IMR-90 (cell line): Measurements from ENCODE around the gene STX4. TPM values are rescaled to one million over a fixed set of nuclear protein-coding genes. Genes with fewer than 3 reads are reported as not detected.

Experiments used
- ATAC-seq: fragments of 200-7000 bp; cut with Tn5 transposase; 2 replicates; pipeline ENCODE4 v1.9.1; 2020; ENCODE audit warnings: low read depth, mild to moderate bottlenecking, moderate library complexity
- BruUV-seq: library from RNA; stranded (reverse); fragments of 400-500 nt; replicated peaks from 2 replicates; lab custom pipeline; 2021; lab: Mats Ljungman, UMichigan
- CTCF ChIA-PET: fragments of 300-600 bp; formaldehyde crosslinking; extraction: SDS; loops from one replicate; lab custom pipeline; 2021; ENCODE audit warnings: antibody characterized with exemption; lab: Yijun Ruan, JAX
- POLR2A ChIA-PET: fragments of 300-600 bp; sonication (Branson Sonifier 250); formaldehyde crosslinking; loops from one replicate; lab custom pipeline; 2022; ENCODE audit warnings: antibody characterized with exemption; ENCODE audit not compliant: unreplicated experiment; lab: Charles Lee
- DNase-seq: peaks from one replicate; pipeline ENCODE4 v3.0.0; 2013
- H2AFZ ChIP-seq: replicated peaks from 2 replicates; pipeline ENCODE3; 2013; ENCODE audit warnings: low read length, mild to moderate bottlenecking; ENCODE audit not compliant: poor library complexity
- H2AK5ac ChIP-seq: 2 replicates; pipeline ENCODE4 v1.6.1; 2013; ENCODE audit warnings: low read depth, low read length, inconsistent platforms
- H2AK9ac ChIP-seq: replicated peaks from 2 replicates; pipeline ENCODE3; 2013; ENCODE audit warnings: mild to moderate bottlenecking, low read depth, low read length, moderate library complexity; ENCODE audit not compliant: poor library complexity
- H2BK120ac ChIP-seq: 2 replicates; pipeline ENCODE4 v1.6.1; 2013; ENCODE audit warnings: low read depth, low read length, inconsistent platforms
- H2BK15ac ChIP-seq: 3 replicates; pipeline ENCODE4 v1.6.1; 2013; ENCODE audit warnings: low read depth, low read length, inconsistent platforms
- H2BK20ac ChIP-seq: 2 replicates; pipeline ENCODE4 v1.6.1; 2013; ENCODE audit warnings: low read depth, mild to moderate bottlenecking, inconsistent platforms, low read length, moderate library complexity
- H2BK5ac ChIP-seq: 2 replicates; pipeline ENCODE4 v1.6.1; 2013; ENCODE audit warnings: mild to moderate bottlenecking, low read depth, low read length, inconsistent platforms; ENCODE audit not compliant: poor library complexity, severe bottlenecking
- H3K14ac ChIP-seq: replicated peaks from 2 replicates; pipeline ENCODE4 v1.6.1; 2013; ENCODE audit warnings: low read depth, low read length, inconsistent platforms
- H3K18ac ChIP-seq: 2 replicates; pipeline ENCODE4 v1.6.1; 2013; ENCODE audit warnings: low read depth, low read length, control low read depth
- H3K23ac ChIP-seq: 2 replicates; pipeline ENCODE4 v1.6.1; 2013; ENCODE audit warnings: low read depth, low read length, inconsistent platforms
- H3K27ac ChIP-seq: 2 replicates; pipeline ENCODE4 v1.5.1; 2013; ENCODE audit warnings: mild to moderate bottlenecking, control low read depth, low read length; ENCODE audit not compliant: insufficient read depth
- H3K27me3 ChIP-seq: 2 replicates; pipeline ENCODE4 v1.6.1; 2013; ENCODE audit warnings: low read length; ENCODE audit not compliant: control insufficient read depth, insufficient read depth
- H3K36me3 ChIP-seq: 2 replicates; pipeline ENCODE4 v1.6.1; 2013; ENCODE audit warnings: low read length, mixed read lengths; ENCODE audit not compliant: control insufficient read depth, insufficient read depth
- H3K4ac ChIP-seq: 2 replicates; pipeline ENCODE4 v1.6.1; 2013; ENCODE audit warnings: low read depth, low read length, inconsistent platforms
- H3K4me1 ChIP-seq: 2 replicates; pipeline ENCODE4 v1.6.1; 2013; ENCODE audit warnings: low read length, mixed read lengths; ENCODE audit not compliant: control insufficient read depth, insufficient read depth
- H3K4me2 ChIP-seq: 2 replicates; pipeline ENCODE4 v1.6.1; 2013; ENCODE audit warnings: low read depth, mild to moderate bottlenecking, control low read depth, low read length, moderate library complexity
- H3K4me3 ChIP-seq: 2 replicates; pipeline ENCODE4 v1.5.1; 2013; ENCODE audit warnings: low read depth, mild to moderate bottlenecking, control low read depth, low read length, moderate library complexity; ENCODE audit not compliant: insufficient read depth
- H3K56ac ChIP-seq: 2 replicates; pipeline ENCODE4 v1.6.1; 2013; ENCODE audit warnings: low read length, inconsistent platforms; ENCODE audit not compliant: insufficient read depth; ENCODE audit errors: extremely low read depth
- H3K79me1 ChIP-seq, 2 experiments: 2 replicates each; pipeline ENCODE4 v1.6.1; 2013; ENCODE audit warnings: low read length in 2 of 2, inconsistent platforms in 1 of 2, low read depth in 1 of 2
- H3K9ac ChIP-seq: 2 replicates; pipeline ENCODE4 v1.6.1; 2013; ENCODE audit warnings: low read depth, low read length, control low read depth
- H3K9me1 ChIP-seq: 2 replicates; pipeline ENCODE4 v1.6.1; 2013; ENCODE audit warnings: low read length, inconsistent platforms; ENCODE audit not compliant: insufficient read depth
- H3K9me3 ChIP-seq: 2 replicates; pipeline ENCODE4 v1.6.1; 2013; ENCODE audit warnings: low read length; ENCODE audit not compliant: control insufficient read depth, insufficient read depth
- H4K20me1 ChIP-seq: 2 replicates; pipeline ENCODE4 v1.6.1; 2013; ENCODE audit warnings: low read length, inconsistent platforms; ENCODE audit not compliant: insufficient read depth
- H4K5ac ChIP-seq: 2 replicates; pipeline ENCODE4 v1.6.1; 2013; ENCODE audit warnings: mild to moderate bottlenecking, low read depth, low read length, control low read depth
- H4K8ac ChIP-seq, 2 experiments: 2 replicates each; pipeline ENCODE4 v1.6.1; 2013; ENCODE audit warnings: low read depth in 2 of 2, low read length in 2 of 2, control low read depth in 1 of 2, inconsistent platforms in 1 of 2
- H4K91ac ChIP-seq: 2 replicates; pipeline ENCODE4 v1.6.1; 2013; ENCODE audit warnings: low read depth, low read length, inconsistent platforms; ENCODE audit not compliant: insufficient read depth
- BHLHE40 ChIP-seq: fragments of 150-350 bp; IDR thresholded peaks from 2 replicates; pipeline ENCODE4 v1.6.1; 2016; ENCODE audit warnings: mild to moderate bottlenecking, low read depth, low read length
- ELK1 ChIP-seq: fragments of 150-350 bp; IDR thresholded peaks from 2 replicates; pipeline ENCODE4 v1.6.1; 2016; ENCODE audit warnings: low read depth, mild to moderate bottlenecking, low read length, moderate library complexity, borderline replicate concordance
- FOS ChIP-seq: fragments of 150-350 bp; IDR thresholded peaks from 2 replicates; pipeline ENCODE4 v1.6.1; 2016; ENCODE audit warnings: low read depth, low read length
- MAZ ChIP-seq: IDR thresholded peaks from 2 replicates; pipeline ENCODE4 v1.6.1; 2012; ENCODE audit warnings: low read depth, mild to moderate bottlenecking, low read length, improper control_type of control experiment, moderate library complexity, borderline replicate concordance
- NFE2L2 ChIP-seq: fragments of 150-350 bp; IDR thresholded peaks from 2 replicates; pipeline ENCODE4 v1.6.1; 2016; ENCODE audit warnings: low read depth, mild to moderate bottlenecking, low read length
- POLR2A ChIP-seq: IDR thresholded peaks from 2 replicates; pipeline ENCODE4 v1.6.1; 2012; ENCODE audit warnings: mild to moderate bottlenecking, low read depth, low read length
- RFX5 ChIP-seq: IDR thresholded peaks from 2 replicates; pipeline ENCODE4 v1.8.0; 2012; ENCODE audit warnings: low read depth, mild to moderate bottlenecking, low read length, moderate library complexity
- SMC3 ChIP-seq: fragments of 150-350 bp; IDR thresholded peaks from 2 replicates; pipeline ENCODE4 v1.6.1; 2016; ENCODE audit warnings: low read depth, mild to moderate bottlenecking, antibody characterized with exemption, low read length, moderate library complexity
- WGBS, 2 experiments: methylation state at CpG; one replicate each; pipeline versions ENCODE4 v1.1.5 to v1.1.7; 2013; ENCODE audit warnings: missing lambda C conversion rate in 2 of 2; ENCODE audit not compliant: insufficient read length in 1 of 2; ENCODE audit errors: extremely low coverage in 2 of 2; 5-methylcytosine and 5-hydroxymethylcytosine counted together
- dilution Hi-C: fragments of 300-500 bp; cut with HindIII; formaldehyde crosslinking; loops from one replicate; pipeline ENCODE4 v1.14.3; 2018; ENCODE audit warnings: low sequenced_read_pairs; ENCODE audit not compliant: unreplicated experiment
- in situ Hi-C: fragments of 300-500 bp; cut with MboI; formaldehyde crosslinking; loops from 3 replicates; pipeline ENCODE4 v1.14.3; 2019; ENCODE audit warnings: low sequenced_read_pairs, inconsistent platforms, mixed read lengths
- intact Hi-C: fragments of 100-400 bp; cut with micrococcal nuclease; formaldehyde crosslinking; loops from 2 replicates; pipeline ENCODE4 v1.10.0; 2022
- polyA plus RNA-seq, 3 experiments: library from polyadenylated mRNA; depleted of rRNA; stranded (reverse); fragments of >200 nt; gene quantifications; 2 replicates each; pipeline ENCODE4 v1.2.3, GENCODE V29; 2012; ENCODE audit warnings: low replicate concordance in 1 of 3
- total RNA-seq: library from RNA; depleted of rRNA; stranded (reverse); fragments of >200 nt; gene quantifications from 2 replicates; pipeline ENCODE4 v1.2.3, GENCODE V29; 2012

Gene STX4
- total and polyA plus RNA-seq, 2 of the 4 experiments (the other 2 are of a cell fraction): 23.5 to 67.9 TPM

GRCh38 chr16:31008149-31008548 lies 25.2 kb upstream of the STX4 start:
- H3K23ac ChIP-seq: peak overlapping the region; percentile 18; the same call in 1 of the 2 replicates
- H4K8ac ChIP-seq: peak overlapping the region; percentile 50 to 73; a peak in 3 of 4 replicates
- H3K9me1 ChIP-seq: 0 out of 2 replicates have a peak, but pooled peaks cover 5% of the 10 kb centered on the region
- peak overlapping the region; percentile 94 for H2AK5ac ChIP-seq
- H2BK120ac ChIP-seq: peak overlapping the region; percentile 64
- H2BK5ac ChIP-seq: peak overlapping the region; percentile 16
- H3K27ac ChIP-seq: no peak overlapping the region; the same call in 1 of the 2 replicates
- H3K9me3 ChIP-seq: no peaks in the 10 kb centered on the region
- H2AFZ ChIP-seq: no peak overlapping the region
- 18% methylated on average over 3 of the region's 6 CpGs; no CpG with 5 or more reads in 1 of the 2 experiments for WGBS, 2 experiments
- in situ Hi-C loops: no loop called here
- H2BK20ac ChIP-seq: peak overlapping the region; percentile 60
- ChIA-PET CTCF (no interaction called here), POLR2A (interaction anchor here (0.6 kb wide), 1 partner anchor 38 kb away, joined by 3 read pairs; no protein-coding TSS in a partner anchor)
- no peak overlapping the region for H3K56ac ChIP-seq
- no TSS peak for BruUV-seq
- H4K5ac ChIP-seq: peak overlapping the region; percentile 70; the same call in 1 of the 2 replicates
- DNase-seq: peak; percentile 91
- H2AK9ac ChIP-seq: peak overlapping the region; percentile 56
- peaks cover 7% of the 10 kb centered on the region for H3K27me3 ChIP-seq
- H3K9ac ChIP-seq: no peak overlapping the region
- H2BK15ac ChIP-seq: peak overlapping the region; percentile 93; the same call in 1 of the 3 replicates
- peak overlapping the region; percentile 90 for H3K4ac ChIP-seq
- H4K20me1 ChIP-seq: no peaks in the 10 kb centered on the region
- H3K36me3 ChIP-seq: no peaks in the 10 kb centered on the region
- peaks cover 4 to 43% of the 10 kb centered on the region in 2 experiments; a peak in 3 of 4 replicates for H3K79me1 ChIP-seq
- H3K4me2 ChIP-seq: peak overlapping the region; percentile 66; the same call in 1 of the 2 replicates
- intact Hi-C loops: no loop called here
- H3K4me3 ChIP-seq: no peak overlapping the region
- H3K14ac ChIP-seq: peak overlapping the region; percentile 31; the same call in 1 of the 2 replicates
- peak overlapping the region; percentile 76; the same call in 1 of the 2 replicates for H4K91ac ChIP-seq
- TF ChIP-seq RFX5 (no peak), SMC3 (no peak), BHLHE40 (no peak), FOS (peak; percentile 76), NFE2L2 (no peak), POLR2A (no peak), ELK1 (no peak), MAZ (0 out of 2 replicates have a peak, but pooled peaks have one; percentile 36)
- H3K4me1 ChIP-seq: peaks cover 32% of the 10 kb centered on the region
- ATAC-seq: peak; percentile 43
- 0 out of 2 replicates have a peak overlapping the region, but pooled peaks have one; percentile 37 for H3K18ac ChIP-seq
- dilution Hi-C loops: no loop called here
